WTC11 (cell line): Measurements from ENCODE around the gene PKNOX1. TPM values are rescaled to one million over a fixed set of nuclear protein-coding genes. Genes with fewer than 3 reads are reported as not detected.
"Not testable (repeated sequence)": the region's sequence is repeated elsewhere in the genome, so short reads cannot be mapped to it uniquely, and the experiment has no call there.

Source experiments
- ATAC-seq: fragments of 200-7000 bp; cut with Tn5 transposase; 2 replicates; pipeline ENCODE4 v1.10.0; 2021; ENCODE audit warnings: mild to moderate bottlenecking, moderate library complexity
- CTCF ChIA-PET: fragments of 300-600 bp; sonication (Branson Sonifier 250); formaldehyde crosslinking; loops from one replicate; lab custom pipeline; 2021; ENCODE audit warnings: antibody characterized with exemption; lab: Charles Lee
- POLR2A ChIA-PET: fragments of 350-600 bp; sonication (Branson Sonifier 250); formaldehyde crosslinking; loops from one replicate; lab custom pipeline; 2021; ENCODE audit warnings: antibody characterized with exemption; lab: Charles Lee
- DNase-seq: peaks from one replicate; pipeline ENCODE4 v3.0.0; 2021; ENCODE audit warnings: low spot score
- H3K27ac Mint-ChIP-seq: 2 replicates; pipeline ENCODE4 v1.8.0; 2021; ENCODE audit warnings: mixed read lengths
- H3K27me3 Mint-ChIP-seq: 2 replicates; pipeline ENCODE4 v1.8.0; 2021; ENCODE audit warnings: low read depth, mild to moderate bottlenecking, moderate library complexity, mixed read lengths
- H3K36me3 Mint-ChIP-seq: 2 replicates; pipeline ENCODE4 v1.8.0; 2021; ENCODE audit warnings: mixed read lengths
- H3K4me1 Mint-ChIP-seq: 2 replicates; pipeline ENCODE4 v1.8.0; 2022; ENCODE audit warnings: mixed read lengths
- H3K4me3 Mint-ChIP-seq: 2 replicates; pipeline ENCODE4 v1.8.0; 2021; ENCODE audit warnings: mild to moderate bottlenecking, moderate library complexity, mixed read lengths
- H3K9me3 Mint-ChIP-seq: 2 replicates; pipeline ENCODE4 v1.8.0; 2021; ENCODE audit warnings: mixed read lengths
- GRHL2 ChIP-seq: fragments of 250-450 bp; sonication (Bioruptor Pico); IDR thresholded peaks from 2 replicates; pipeline ENCODE4 v1.8.0; 2022; ENCODE audit warnings: mild to moderate bottlenecking, moderate library complexity; ENCODE audit not compliant: insufficient replicate concordance, severe bottlenecking
- GTF2I ChIP-seq: fragments of 250-450 bp; sonication (Bioruptor Pico); conservative IDR thresholded peaks from 2 replicates; pipeline ENCODE4 v1.4.0; 2021; ENCODE audit warnings: mild to moderate bottlenecking
- IRF2 ChIP-seq: sonication (generic); formaldehyde crosslinking; IDR thresholded peaks from 2 replicates; pipeline ENCODE4 v1.8.0; 2022; ENCODE audit warnings: low read depth, missing genetic modification reagents, borderline replicate concordance
- NFATC4 ChIP-seq: fragments of 250-450 bp; sonication (Bioruptor Pico); IDR thresholded peaks from 2 replicates; pipeline ENCODE4 v1.9.0; 2021; ENCODE audit warnings: mild to moderate bottlenecking
- NFYB ChIP-seq: sonication (generic); formaldehyde crosslinking; conservative IDR thresholded peaks from 2 replicates; pipeline ENCODE4 v1.8.0; 2022; ENCODE audit warnings: low read depth, missing genetic modification reagents
- NR1H2 ChIP-seq: sonication (generic); formaldehyde crosslinking; IDR thresholded peaks from 2 replicates; pipeline ENCODE4 v1.9.0; 2021; ENCODE audit warnings: mild to moderate bottlenecking, moderate library complexity, missing genetic modification reagents
- SMAD4 ChIP-seq: sonication (generic); formaldehyde crosslinking; IDR thresholded peaks from 2 replicates; pipeline ENCODE4 v1.8.0; 2022; ENCODE audit warnings: mild to moderate bottlenecking, missing genetic modification reagents
- SP1 ChIP-seq: sonication (generic); formaldehyde crosslinking; conservative IDR thresholded peaks from 2 replicates; pipeline ENCODE4 v1.8.1; 2022; ENCODE audit warnings: missing genetic modification reagents
- TEAD1 ChIP-seq: sonication (generic); formaldehyde crosslinking; IDR thresholded peaks from 2 replicates; pipeline ENCODE4 v1.8.0; 2022; ENCODE audit warnings: mild to moderate bottlenecking, missing genetic modification reagents
- ZNF138 ChIP-seq: sonication (generic); formaldehyde crosslinking; conservative IDR thresholded peaks from 2 replicates; pipeline ENCODE4 v1.8.1; 2022; ENCODE audit warnings: mild to moderate bottlenecking, moderate library complexity, missing genetic modification reagents
- ZNF396 ChIP-seq: fragments of 250-450 bp; sonication (Bioruptor Pico); IDR thresholded peaks from 2 replicates; pipeline ENCODE4 v1.8.0; 2021; ENCODE audit warnings: mild to moderate bottlenecking, moderate library complexity, borderline replicate concordance
- ZNF423 ChIP-seq: fragments of 250-450 bp; sonication (Bioruptor Pico); IDR thresholded peaks from 2 replicates; pipeline ENCODE4 v2.1.2; 2022; ENCODE audit warnings: mild to moderate bottlenecking, moderate library complexity
- total RNA-seq: library from RNA; stranded (reverse); gene quantifications from 3 replicates; pipeline ENCODE4 v1.2.3, GENCODE V29; 2021
- TF ChIP-seq, protein P1 (sequence below): sonication (generic); formaldehyde crosslinking; IDR thresholded peaks from 2 replicates; pipeline ENCODE4 v1.8.1; 2022; ENCODE audit warnings: missing genetic modification reagents, borderline replicate concordance
- TF ChIP-seq, protein P2 (sequence below): sonication (generic); formaldehyde crosslinking; IDR thresholded peaks from 2 replicates; pipeline ENCODE4 v1.8.1; 2023; ENCODE audit warnings: mild to moderate bottlenecking, missing genetic modification reagents, moderate library complexity
- TF ChIP-seq, protein P3 (sequence below): sonication (generic); formaldehyde crosslinking; IDR thresholded peaks from 2 replicates; pipeline ENCODE4 v1.8.1; 2023; ENCODE audit warnings: mild to moderate bottlenecking, missing genetic modification reagents, borderline replicate concordance
- TF ChIP-seq, protein P4 (sequence below): sonication (generic); formaldehyde crosslinking; IDR thresholded peaks from 2 replicates; pipeline ENCODE4 v1.8.0; 2022; ENCODE audit warnings: mild to moderate bottlenecking, missing genetic modification reagents
- TF ChIP-seq, protein P5 (sequence below): sonication (generic); formaldehyde crosslinking; IDR thresholded peaks from 2 replicates; pipeline ENCODE4 v1.8.1; 2023; ENCODE audit warnings: mild to moderate bottlenecking, missing genetic modification reagents
- TF ChIP-seq, protein P6 (sequence below): sonication (generic); formaldehyde crosslinking; IDR thresholded peaks from 2 replicates; pipeline ENCODE4 v1.8.0; 2022; ENCODE audit warnings: mild to moderate bottlenecking, missing genetic modification reagents
- TF ChIP-seq, protein P7 (sequence below): fragments of 250-450 bp; sonication (Bioruptor Pico); IDR thresholded peaks from 2 replicates; pipeline ENCODE4 v1.9.0; 2021; ENCODE audit warnings: mild to moderate bottlenecking, borderline replicate concordance

The PKNOX1 gene
- total RNA-seq, 1 experiment from 2014 or later: 23.0 TPM

DNA sequence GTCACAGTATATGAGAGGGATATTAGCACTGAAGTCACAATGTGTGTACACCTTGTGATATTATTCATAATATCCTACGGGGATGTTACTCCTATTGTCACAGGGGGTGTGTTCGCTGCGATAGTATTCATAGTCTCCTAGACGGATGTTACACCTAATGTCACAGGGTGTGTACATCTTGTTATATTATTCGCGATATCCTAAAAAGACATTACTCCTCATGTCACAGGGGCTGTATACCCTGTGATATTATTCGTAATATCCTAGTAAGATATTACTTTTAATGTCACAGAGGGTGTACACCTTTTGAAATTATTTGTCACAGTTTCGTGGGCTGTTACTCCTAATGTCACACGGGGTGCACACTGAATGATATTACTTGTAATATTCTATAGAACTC lies 23.2 kb upstream of the PKNOX1 start:
- H3K36me3 Mint-ChIP-seq: peaks cover 35% of the 10 kb centered on the region
- POLR2A ChIA-PET, H3K27ac Mint-ChIP-seq, H3K4me3 Mint-ChIP-seq, CTCF ChIA-PET, ATAC-seq, DNase-seq, H3K27me3 Mint-ChIP-seq: not testable (repeated sequence)
- peaks cover 15% of the 10 kb centered on the region for H3K9me3 Mint-ChIP-seq
- H3K4me1 Mint-ChIP-seq: peaks cover 30% of the 10 kb centered on the region

DNA sequence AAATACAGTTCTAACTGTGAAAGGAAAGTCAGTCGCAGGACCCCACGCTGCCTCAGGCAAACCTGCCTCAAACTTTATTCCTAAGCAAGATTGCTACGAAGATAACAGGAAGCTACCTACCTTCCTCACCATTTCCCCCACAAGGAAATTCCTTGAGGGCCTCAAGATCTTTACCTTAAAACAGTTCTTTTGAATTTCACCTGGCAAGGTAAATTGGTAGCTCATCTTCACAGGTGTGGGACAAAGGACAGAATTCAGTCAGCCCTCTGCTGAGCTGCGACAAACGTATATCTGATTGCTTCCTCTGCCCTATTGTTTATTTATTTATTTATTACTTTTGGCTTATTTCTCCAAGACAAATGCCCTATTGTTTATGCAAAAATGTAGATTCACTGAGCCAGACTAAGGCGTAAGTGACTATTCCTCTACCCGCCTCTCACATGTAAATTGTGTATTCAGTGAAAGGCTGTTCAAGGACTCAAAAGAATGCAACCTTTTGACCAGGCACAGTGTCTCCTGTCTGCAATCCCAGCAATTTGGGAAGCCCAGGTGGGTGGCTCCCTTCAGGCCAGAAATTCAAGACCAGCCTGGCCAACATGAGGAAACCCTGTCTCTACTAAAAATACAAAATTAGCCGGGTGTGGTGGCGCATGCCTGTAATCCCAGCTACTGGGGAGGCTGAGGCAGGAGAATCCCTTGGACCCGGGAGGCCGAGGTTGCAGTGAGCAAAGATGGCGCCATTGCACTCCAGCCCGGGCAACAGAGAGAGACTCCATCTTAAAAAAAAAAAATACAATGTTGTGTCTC lies 17.3 kb upstream of the PKNOX1 start:
- Mint-ChIP-seq H3K27ac (peak overlapping the region; percentile 99), H3K36me3 (no peaks in the 10 kb centered on the region), H3K27me3 (no peaks in the 10 kb centered on the region), H3K9me3 (peaks cover 3% of the 10 kb centered on the region; the same call in 1 of the 2 replicates), H3K4me3 (no peak overlapping the region), H3K4me1 (peaks cover 65% of the 10 kb centered on the region)
- ATAC-seq: peak; percentile 84
- peak; percentile 62 for DNase-seq
- CTCF ChIA-PET: interaction anchor here (0.7 to 1.2 kb wide), 4 partner anchors 27 to 730 kb away, joined by 3 to 5 read pairs (median 3); no protein-coding TSS in a partner anchor
- POLR2A ChIA-PET: interaction anchor here (1.1 kb wide), 1 partner anchor 9 kb away, joined by 7 read pairs; no protein-coding TSS in a partner anchor
- TF ChIP-seq, protein P1, sequence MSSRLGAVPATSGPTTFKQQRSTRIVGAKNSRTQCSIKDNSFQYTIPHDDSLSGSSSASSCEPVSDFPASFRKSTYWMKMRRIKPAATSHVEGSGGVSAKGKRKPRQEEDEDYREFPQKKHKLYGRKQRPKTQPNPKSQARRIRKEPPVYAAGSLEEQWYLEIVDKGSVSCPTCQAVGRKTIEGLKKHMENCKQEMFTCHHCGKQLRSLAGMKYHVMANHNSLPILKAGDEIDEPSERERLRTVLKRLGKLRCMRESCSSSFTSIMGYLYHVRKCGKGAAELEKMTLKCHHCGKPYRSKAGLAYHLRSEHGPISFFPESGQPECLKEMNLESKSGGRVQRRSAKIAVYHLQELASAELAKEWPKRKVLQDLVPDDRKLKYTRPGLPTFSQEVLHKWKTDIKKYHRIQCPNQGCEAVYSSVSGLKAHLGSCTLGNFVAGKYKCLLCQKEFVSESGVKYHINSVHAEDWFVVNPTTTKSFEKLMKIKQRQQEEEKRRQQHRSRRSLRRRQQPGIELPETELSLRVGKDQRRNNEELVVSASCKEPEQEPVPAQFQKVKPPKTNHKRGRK: no peak
- TF ChIP-seq ZNF138 (CRISPR knock-in tag) (no peak), ZNF396 (CRISPR knock-in tag) (peak; percentile 65; the same call in 1 of the 2 replicates), NFATC4 (CRISPR knock-in tag) (no peak), NFYB (CRISPR knock-in tag) (no peak), SP1 (peak; percentile 32; the same call in 1 of the 2 replicates), IRF2 (CRISPR knock-in tag) (no peak), GRHL2 (CRISPR knock-in tag) (no peak), GTF2I (CRISPR knock-in tag) (peak; percentile 69; the same call in 1 of the 2 replicates), NR1H2 (no peak), SMAD4 (CRISPR knock-in tag) (no peak), TEAD1 (peak; percentile 30; the same call in 1 of the 2 replicates), ZNF423 (peak; percentile 28)
- TF ChIP-seq, protein P2, sequence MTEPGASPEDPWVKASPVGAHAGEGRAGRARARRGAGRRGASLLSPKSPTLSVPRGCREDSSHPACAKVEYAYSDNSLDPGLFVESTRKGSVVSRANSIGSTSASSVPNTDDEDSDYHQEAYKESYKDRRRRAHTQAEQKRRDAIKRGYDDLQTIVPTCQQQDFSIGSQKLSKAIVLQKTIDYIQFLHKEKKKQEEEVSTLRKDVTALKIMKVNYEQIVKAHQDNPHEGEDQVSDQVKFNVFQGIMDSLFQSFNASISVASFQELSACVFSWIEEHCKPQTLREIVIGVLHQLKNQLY (CRISPR knock-in tag): no peak
- TF ChIP-seq, protein P3, sequence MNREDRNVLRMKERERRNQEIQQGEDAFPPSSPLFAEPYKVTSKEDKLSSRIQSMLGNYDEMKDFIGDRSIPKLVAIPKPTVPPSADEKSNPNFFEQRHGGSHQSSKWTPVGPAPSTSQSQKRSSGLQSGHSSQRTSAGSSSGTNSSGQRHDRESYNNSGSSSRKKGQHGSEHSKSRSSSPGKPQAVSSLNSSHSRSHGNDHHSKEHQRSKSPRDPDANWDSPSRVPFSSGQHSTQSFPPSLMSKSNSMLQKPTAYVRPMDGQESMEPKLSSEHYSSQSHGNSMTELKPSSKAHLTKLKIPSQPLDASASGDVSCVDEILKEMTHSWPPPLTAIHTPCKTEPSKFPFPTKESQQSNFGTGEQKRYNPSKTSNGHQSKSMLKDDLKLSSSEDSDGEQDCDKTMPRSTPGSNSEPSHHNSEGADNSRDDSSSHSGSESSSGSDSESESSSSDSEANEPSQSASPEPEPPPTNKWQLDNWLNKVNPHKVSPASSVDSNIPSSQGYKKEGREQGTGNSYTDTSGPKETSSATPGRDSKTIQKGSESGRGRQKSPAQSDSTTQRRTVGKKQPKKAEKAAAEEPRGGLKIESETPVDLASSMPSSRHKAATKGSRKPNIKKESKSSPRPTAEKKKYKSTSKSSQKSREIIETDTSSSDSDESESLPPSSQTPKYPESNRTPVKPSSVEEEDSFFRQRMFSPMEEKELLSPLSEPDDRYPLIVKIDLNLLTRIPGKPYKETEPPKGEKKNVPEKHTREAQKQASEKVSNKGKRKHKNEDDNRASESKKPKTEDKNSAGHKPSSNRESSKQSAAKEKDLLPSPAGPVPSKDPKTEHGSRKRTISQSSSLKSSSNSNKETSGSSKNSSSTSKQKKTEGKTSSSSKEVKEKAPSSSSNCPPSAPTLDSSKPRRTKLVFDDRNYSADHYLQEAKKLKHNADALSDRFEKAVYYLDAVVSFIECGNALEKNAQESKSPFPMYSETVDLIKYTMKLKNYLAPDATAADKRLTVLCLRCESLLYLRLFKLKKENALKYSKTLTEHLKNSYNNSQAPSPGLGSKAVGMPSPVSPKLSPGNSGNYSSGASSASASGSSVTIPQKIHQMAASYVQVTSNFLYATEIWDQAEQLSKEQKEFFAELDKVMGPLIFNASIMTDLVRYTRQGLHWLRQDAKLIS (CRISPR knock-in tag): 0 out of 2 replicates have a peak, but pooled peaks have one; percentile 66
- TF ChIP-seq, protein P4, sequence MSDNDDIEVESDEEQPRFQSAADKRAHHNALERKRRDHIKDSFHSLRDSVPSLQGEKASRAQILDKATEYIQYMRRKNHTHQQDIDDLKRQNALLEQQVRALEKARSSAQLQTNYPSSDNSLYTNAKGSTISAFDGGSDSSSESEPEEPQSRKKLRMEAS (CRISPR knock-in tag): 0 out of 2 replicates have a peak, but pooled peaks have one; percentile 8
- TF ChIP-seq, protein P5, sequence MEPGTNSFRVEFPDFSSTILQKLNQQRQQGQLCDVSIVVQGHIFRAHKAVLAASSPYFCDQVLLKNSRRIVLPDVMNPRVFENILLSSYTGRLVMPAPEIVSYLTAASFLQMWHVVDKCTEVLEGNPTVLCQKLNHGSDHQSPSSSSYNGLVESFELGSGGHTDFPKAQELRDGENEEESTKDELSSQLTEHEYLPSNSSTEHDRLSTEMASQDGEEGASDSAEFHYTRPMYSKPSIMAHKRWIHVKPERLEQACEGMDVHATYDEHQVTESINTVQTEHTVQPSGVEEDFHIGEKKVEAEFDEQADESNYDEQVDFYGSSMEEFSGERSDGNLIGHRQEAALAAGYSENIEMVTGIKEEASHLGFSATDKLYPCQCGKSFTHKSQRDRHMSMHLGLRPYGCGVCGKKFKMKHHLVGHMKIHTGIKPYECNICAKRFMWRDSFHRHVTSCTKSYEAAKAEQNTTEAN (CRISPR knock-in tag): no peak
- TF ChIP-seq, protein P6, sequence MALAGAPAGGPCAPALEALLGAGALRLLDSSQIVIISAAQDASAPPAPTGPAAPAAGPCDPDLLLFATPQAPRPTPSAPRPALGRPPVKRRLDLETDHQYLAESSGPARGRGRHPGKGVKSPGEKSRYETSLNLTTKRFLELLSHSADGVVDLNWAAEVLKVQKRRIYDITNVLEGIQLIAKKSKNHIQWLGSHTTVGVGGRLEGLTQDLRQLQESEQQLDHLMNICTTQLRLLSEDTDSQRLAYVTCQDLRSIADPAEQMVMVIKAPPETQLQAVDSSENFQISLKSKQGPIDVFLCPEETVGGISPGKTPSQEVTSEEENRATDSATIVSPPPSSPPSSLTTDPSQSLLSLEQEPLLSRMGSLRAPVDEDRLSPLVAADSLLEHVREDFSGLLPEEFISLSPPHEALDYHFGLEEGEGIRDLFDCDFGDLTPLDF (CRISPR knock-in tag): no peak
- TF ChIP-seq, protein P7, sequence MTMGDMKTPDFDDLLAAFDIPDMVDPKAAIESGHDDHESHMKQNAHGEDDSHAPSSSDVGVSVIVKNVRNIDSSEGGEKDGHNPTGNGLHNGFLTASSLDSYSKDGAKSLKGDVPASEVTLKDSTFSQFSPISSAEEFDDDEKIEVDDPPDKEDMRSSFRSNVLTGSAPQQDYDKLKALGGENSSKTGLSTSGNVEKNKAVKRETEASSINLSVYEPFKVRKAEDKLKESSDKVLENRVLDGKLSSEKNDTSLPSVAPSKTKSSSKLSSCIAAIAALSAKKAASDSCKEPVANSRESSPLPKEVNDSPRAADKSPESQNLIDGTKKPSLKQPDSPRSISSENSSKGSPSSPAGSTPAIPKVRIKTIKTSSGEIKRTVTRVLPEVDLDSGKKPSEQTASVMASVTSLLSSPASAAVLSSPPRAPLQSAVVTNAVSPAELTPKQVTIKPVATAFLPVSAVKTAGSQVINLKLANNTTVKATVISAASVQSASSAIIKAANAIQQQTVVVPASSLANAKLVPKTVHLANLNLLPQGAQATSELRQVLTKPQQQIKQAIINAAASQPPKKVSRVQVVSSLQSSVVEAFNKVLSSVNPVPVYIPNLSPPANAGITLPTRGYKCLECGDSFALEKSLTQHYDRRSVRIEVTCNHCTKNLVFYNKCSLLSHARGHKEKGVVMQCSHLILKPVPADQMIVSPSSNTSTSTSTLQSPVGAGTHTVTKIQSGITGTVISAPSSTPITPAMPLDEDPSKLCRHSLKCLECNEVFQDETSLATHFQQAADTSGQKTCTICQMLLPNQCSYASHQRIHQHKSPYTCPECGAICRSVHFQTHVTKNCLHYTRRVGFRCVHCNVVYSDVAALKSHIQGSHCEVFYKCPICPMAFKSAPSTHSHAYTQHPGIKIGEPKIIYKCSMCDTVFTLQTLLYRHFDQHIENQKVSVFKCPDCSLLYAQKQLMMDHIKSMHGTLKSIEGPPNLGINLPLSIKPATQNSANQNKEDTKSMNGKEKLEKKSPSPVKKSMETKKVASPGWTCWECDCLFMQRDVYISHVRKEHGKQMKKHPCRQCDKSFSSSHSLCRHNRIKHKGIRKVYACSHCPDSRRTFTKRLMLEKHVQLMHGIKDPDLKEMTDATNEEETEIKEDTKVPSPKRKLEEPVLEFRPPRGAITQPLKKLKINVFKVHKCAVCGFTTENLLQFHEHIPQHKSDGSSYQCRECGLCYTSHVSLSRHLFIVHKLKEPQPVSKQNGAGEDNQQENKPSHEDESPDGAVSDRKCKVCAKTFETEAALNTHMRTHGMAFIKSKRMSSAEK: 0 out of 2 replicates have a peak, but pooled peaks have one; percentile 50
